HepG2 (cell line): ENCODE results near the gene PCBP1. TPM values are rescaled to one million over a fixed set of nuclear protein-coding genes. Genes with fewer than 3 reads are reported as not detected.
A peak's percentile ranks its signal among the peaks of the same experiment; 100 is the strongest.

Experiments used
- ATRX ChIP-seq: sonication (generic); formaldehyde crosslinking; IDR thresholded peaks from 2 replicates; pipeline ENCODE4 v1.4.0; 2020; ENCODE audit warnings: missing genetic modification reagents, borderline replicate concordance
- DMAP1 ChIP-seq: IDR thresholded peaks from 2 replicates; pipeline ENCODE4 v1.6.1; 2016
- GATAD2A ChIP-seq: IDR thresholded peaks from 2 replicates; pipeline ENCODE4 v1.6.1; 2016
- HOXA7 ChIP-seq: sonication (generic); formaldehyde crosslinking; IDR thresholded peaks from 2 replicates; pipeline ENCODE4 v1.8.1; 2022; ENCODE audit warnings: mild to moderate bottlenecking, missing genetic modification reagents, moderate library complexity
- HOXA9 ChIP-seq: sonication (generic); formaldehyde crosslinking; IDR thresholded peaks from 2 replicates; pipeline ENCODE4 v1.8.1; 2022; ENCODE audit warnings: missing genetic modification reagents, mild to moderate bottlenecking, moderate library complexity, borderline replicate concordance
- NR1H2 ChIP-seq: sonication (generic); formaldehyde crosslinking; IDR thresholded peaks from 2 replicates; pipeline ENCODE4 v1.8.1; 2022; ENCODE audit warnings: low read depth, missing genetic modification reagents, borderline replicate concordance
- RBAK ChIP-seq: sonication (generic); formaldehyde crosslinking; IDR thresholded peaks from 2 replicates; pipeline ENCODE4 v1.5.1; 2020; ENCODE audit warnings: mild to moderate bottlenecking, missing genetic modification reagents
- RXRB ChIP-seq: IDR thresholded peaks from 2 replicates; pipeline ENCODE4 v1.6.1; 2016; ENCODE audit warnings: borderline replicate concordance, missing genetic modification reagents, missing compliant biosample characterization
- SMAD3 ChIP-seq: sonication (generic); formaldehyde crosslinking; IDR thresholded peaks from 2 replicates; pipeline ENCODE4 v1.4.0; 2020; ENCODE audit warnings: missing genetic modification reagents
- SMARCC2 ChIP-seq: fragments of 450-650 bp; IDR thresholded peaks from 2 replicates; pipeline ENCODE4 v1.6.1; 2017; ENCODE audit warnings: antibody characterized with exemption, mild to moderate bottlenecking
- TAF1 ChIP-seq: sonication (generic); formaldehyde crosslinking; IDR thresholded peaks from 2 replicates; pipeline ENCODE4 v1.4.0; 2020; ENCODE audit warnings: missing genetic modification reagents
- THAP8 ChIP-seq: sonication (generic); formaldehyde crosslinking; IDR thresholded peaks from 2 replicates; pipeline ENCODE4 v1.5.1; 2020; ENCODE audit warnings: missing genetic modification reagents, mild to moderate bottlenecking, borderline replicate concordance
- UBTF ChIP-seq: sonication (generic); formaldehyde crosslinking; IDR thresholded peaks from 2 replicates; pipeline ENCODE4 v1.4.0; 2020; ENCODE audit warnings: mild to moderate bottlenecking, missing genetic modification reagents
- ZEB1 ChIP-seq: IDR thresholded peaks from 2 replicates; pipeline ENCODE4 v1.6.1; 2012; ENCODE audit warnings: mild to moderate bottlenecking, low read depth, inconsistent platforms; ENCODE audit not compliant: insufficient replicate concordance
- ZNF143 ChIP-seq: sonication (generic); formaldehyde crosslinking; IDR thresholded peaks from 2 replicates; pipeline ENCODE4 v1.4.0; 2020; ENCODE audit warnings: missing genetic modification reagents
- ZNF264 ChIP-seq: sonication (generic); formaldehyde crosslinking; IDR thresholded peaks from 2 replicates; pipeline ENCODE4 v1.4.0; 2020; ENCODE audit warnings: missing genetic modification reagents
- ZNF292 ChIP-seq: sonication (generic); formaldehyde crosslinking; IDR thresholded peaks from 2 replicates; pipeline ENCODE4 v1.8.1; 2022; ENCODE audit warnings: mild to moderate bottlenecking, low read depth, missing genetic modification reagents, borderline replicate concordance
- ZNF616 ChIP-seq: sonication (generic); formaldehyde crosslinking; IDR thresholded peaks from 2 replicates; pipeline ENCODE4 v1.5.0; 2020; ENCODE audit warnings: low read depth, mild to moderate bottlenecking, missing genetic modification reagents
- ZNF652 ChIP-seq: IDR thresholded peaks from 2 replicates; pipeline ENCODE4 v1.6.1; 2016; ENCODE audit warnings: low read depth, borderline replicate concordance
- ZNF703 ChIP-seq: sonication (generic); formaldehyde crosslinking; IDR thresholded peaks from 2 replicates; pipeline ENCODE4 v1.5.1; 2020; ENCODE audit warnings: missing genetic modification reagents, mild to moderate bottlenecking, moderate library complexity, borderline replicate concordance
- ZNF749 ChIP-seq: sonication (generic); formaldehyde crosslinking; IDR thresholded peaks from 2 replicates; pipeline ENCODE4 v1.8.0; 2022; ENCODE audit warnings: mild to moderate bottlenecking, missing genetic modification reagents, moderate library complexity, borderline replicate concordance
- polyA plus RNA-seq, 8 experiments: library from polyadenylated mRNA; depleted of rRNA in 3 of 8; stranded (reverse) in 7 of 8; unstranded in 1 of 8; fragments of >200 nt; fragmentation: Illumina TruSeq in 4 of 8; extraction: Trizol in 4 of 8; gene quantifications; 2 replicates each; pipeline versions ENCODE4 v1.2.1 to v1.2.3, GENCODE V29; 2011 to 2016; ENCODE audit warnings: low read depth in 4 of 8, missing spikeins in 1 of 8, mixed read lengths in 1 of 8; ENCODE audit not compliant: insufficient read depth in 1 of 8
- total RNA-seq, 5 experiments: library from RNA; depleted of rRNA; stranded (reverse); fragments of >200 nt; fragmentation: Illumina TruSeq; extraction: Trizol; gene quantifications; 2 replicates each; pipeline ENCODE4 v1.2.3, GENCODE V29; 2016; ENCODE audit warnings: low read depth in 1 of 5
- TF ChIP-seq, protein P1 (sequence below): fragments of 450-650 bp; IDR thresholded peaks from 2 replicates; pipeline ENCODE4 v1.6.1; 2017; ENCODE audit warnings: mild to moderate bottlenecking
- TF ChIP-seq, protein P2 (sequence below): IDR thresholded peaks from 2 replicates; pipeline ENCODE4 v1.6.1; 2012; ENCODE audit warnings: inconsistent platforms

PCBP1 gene
- total and polyA plus RNA-seq, 2 of the 13 experiments (the other 11 are each of a cell fraction or from before 2014, with no cell fraction given) = 32.0 to 137 TPM

DNA sequence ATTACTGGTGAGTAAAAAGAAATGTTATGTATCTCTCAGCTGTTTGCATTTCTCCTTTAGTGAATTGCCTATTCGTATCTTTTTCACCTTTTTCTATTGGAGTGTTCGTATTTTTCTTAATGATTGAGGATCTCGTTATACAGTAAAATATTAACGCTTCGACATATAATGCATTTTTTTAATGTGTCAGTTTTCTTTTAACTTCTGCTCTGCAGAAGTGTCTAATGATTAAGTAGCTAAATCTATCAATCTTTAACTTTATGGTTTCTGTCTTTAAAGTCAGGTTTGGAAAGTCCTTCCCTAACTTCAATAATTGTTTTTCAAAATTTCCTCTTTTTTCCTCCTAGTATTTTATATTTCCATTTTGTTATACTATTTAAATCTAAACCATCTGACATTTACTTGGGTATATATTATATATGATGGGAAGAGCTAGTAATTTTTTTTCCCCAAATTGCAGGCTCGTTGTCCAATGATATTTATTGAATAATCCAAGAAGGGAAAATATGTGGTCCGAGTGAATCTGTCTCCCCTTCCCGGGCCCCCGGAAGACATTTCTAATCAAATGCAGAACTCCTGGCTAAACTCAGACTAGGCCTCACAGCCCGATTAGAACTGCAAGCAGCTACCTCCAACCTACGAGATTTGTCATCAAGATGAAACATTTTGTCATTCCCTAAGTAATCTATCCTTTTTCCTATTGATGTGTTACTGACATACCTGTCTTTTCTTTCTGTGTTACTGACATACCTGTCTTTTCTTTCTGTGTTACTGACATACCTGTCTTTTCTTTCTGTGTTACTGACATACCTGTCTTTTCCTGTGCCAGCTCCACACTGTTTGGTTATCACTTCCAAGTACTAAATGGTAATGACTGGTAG, 17.2 kb downstream of the PCBP1 start (continued):
- TF ChIP-seq, protein P1, sequence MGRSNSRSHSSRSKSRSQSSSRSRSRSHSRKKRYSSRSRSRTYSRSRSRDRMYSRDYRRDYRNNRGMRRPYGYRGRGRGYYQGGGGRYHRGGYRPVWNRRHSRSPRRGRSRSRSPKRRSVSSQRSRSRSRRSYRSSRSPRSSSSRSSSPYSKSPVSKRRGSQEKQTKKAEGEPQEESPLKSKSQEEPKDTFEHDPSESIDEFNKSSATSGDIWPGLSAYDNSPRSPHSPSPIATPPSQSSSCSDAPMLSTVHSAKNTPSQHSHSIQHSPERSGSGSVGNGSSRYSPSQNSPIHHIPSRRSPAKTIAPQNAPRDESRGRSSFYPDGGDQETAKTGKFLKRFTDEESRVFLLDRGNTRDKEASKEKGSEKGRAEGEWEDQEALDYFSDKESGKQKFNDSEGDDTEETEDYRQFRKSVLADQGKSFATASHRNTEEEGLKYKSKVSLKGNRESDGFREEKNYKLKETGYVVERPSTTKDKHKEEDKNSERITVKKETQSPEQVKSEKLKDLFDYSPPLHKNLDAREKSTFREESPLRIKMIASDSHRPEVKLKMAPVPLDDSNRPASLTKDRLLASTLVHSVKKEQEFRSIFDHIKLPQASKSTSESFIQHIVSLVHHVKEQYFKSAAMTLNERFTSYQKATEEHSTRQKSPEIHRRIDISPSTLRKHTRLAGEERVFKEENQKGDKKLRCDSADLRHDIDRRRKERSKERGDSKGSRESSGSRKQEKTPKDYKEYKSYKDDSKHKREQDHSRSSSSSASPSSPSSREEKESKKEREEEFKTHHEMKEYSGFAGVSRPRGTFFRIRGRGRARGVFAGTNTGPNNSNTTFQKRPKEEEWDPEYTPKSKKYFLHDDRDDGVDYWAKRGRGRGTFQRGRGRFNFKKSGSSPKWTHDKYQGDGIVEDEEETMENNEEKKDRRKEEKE = no peak
- TF ChIP-seq HOXA9 (CRISPR knock-in tag) (no peak), ZNF264 (CRISPR knock-in tag) (peak; percentile 62; the same call in 1 of the 2 replicates), NR1H2 (CRISPR knock-in tag) (no peak), UBTF (CRISPR knock-in tag) (no peak), SMAD3 (CRISPR knock-in tag) (peak; percentile 67; the same call in 1 of the 2 replicates), GATAD2A (CRISPR knock-in tag) (peak; percentile 69), RBAK (CRISPR knock-in tag) (no peak), SMARCC2 (no peak), ZNF143 (CRISPR knock-in tag) (no peak), TAF1 (peak; percentile 33; the same call in 1 of the 2 replicates), ZNF703 (CRISPR knock-in tag) (no peak), RXRB (peak; percentile 66; the same call in 1 of the 2 replicates), ZNF292 (CRISPR knock-in tag) (0 out of 2 replicates have a peak, but pooled peaks have one; percentile 26), ZEB1 (peak; percentile 93), THAP8 (CRISPR knock-in tag) (no peak), ZNF652 (CRISPR knock-in tag) (no peak), HOXA7 (CRISPR knock-in tag) (no peak), ZNF616 (no peak), DMAP1 (CRISPR knock-in tag) (peak; percentile 66; the same call in 1 of the 2 replicates), ATRX (CRISPR knock-in tag) (no peak), ZNF749 (CRISPR knock-in tag) (no peak)
- TF ChIP-seq, protein P2, sequence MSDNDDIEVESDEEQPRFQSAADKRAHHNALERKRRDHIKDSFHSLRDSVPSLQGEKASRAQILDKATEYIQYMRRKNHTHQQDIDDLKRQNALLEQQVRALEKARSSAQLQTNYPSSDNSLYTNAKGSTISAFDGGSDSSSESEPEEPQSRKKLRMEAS = 0 out of 2 replicates have a peak, but pooled peaks have one; percentile 17
